A549 (cell line): Measurements from ENCODE around the gene PICK1. TPM values are rescaled to one million over a fixed set of nuclear protein-coding genes. Genes with fewer than 3 reads are reported as not detected.

Experiments
- ATAC-seq, 2 experiments: fragments of 200-7000 bp in 1 of 2; fragments of >200 bp in 1 of 2; cut with Nextera tagmentation in 1 of 2; cut with Tn5 transposase in 1 of 2; 3 replicates each; pipeline versions ENCODE4 v1.8.0 to v1.9.1; 2018 to 2020; ENCODE audit warnings: mild to moderate bottlenecking in 1 of 2, moderate library complexity in 1 of 2
- CTCF ChIA-PET: fragments of 300-600 bp; sonication (Branson Sonifier 250); formaldehyde crosslinking; extraction: SDS; loops from one replicate; lab custom pipeline; 2021; ENCODE audit warnings: antibody characterized with exemption, inconsistent platforms; lab: Yijun Ruan, JAX
- POLR2A ChIA-PET: fragments of 350-600 bp; formaldehyde crosslinking; extraction: SDS; loops from one replicate; lab custom pipeline; 2021; ENCODE audit warnings: antibody characterized with exemption, inconsistent platforms; lab: Yijun Ruan, JAX
- DNase-seq, 2 experiments: peaks; one replicate each; pipeline versions ENCODE4 v3.0.0 to v3.0.0-alpha.2; 2011 to 2016; ENCODE audit warnings: low read depth in 1 of 2, low spot score in 1 of 2
- FAIRE-seq: peaks from 2 replicates; lab custom pipeline; 2011; peaks lifted over from hg19 to GRCh38; lab: Jason Lieb, UNC
- H3K27ac ChIP-seq, 2 experiments: fragments of >200 bp; sonication (Bioruptor Twin); formaldehyde crosslinking; 3 replicates each; pipeline ENCODE4 v1.5.1; 2016 to 2017
- H3K4me1 ChIP-seq: fragments of >200 bp; sonication (Bioruptor Twin); formaldehyde crosslinking; 3 replicates; pipeline ENCODE4 v1.6.1; 2016
- H3K4me2 ChIP-seq: fragments of >200 bp; sonication (Bioruptor Twin); formaldehyde crosslinking; 3 replicates; pipeline ENCODE4 v1.6.1; 2016
- H3K4me3 ChIP-seq: fragments of >200 bp; sonication (Bioruptor Twin); formaldehyde crosslinking; 3 replicates; pipeline ENCODE4 v1.5.1; 2016
- H3K9me3 ChIP-seq: fragments of >200 bp; sonication (Bioruptor Twin); formaldehyde crosslinking; 3 replicates; pipeline ENCODE4 v1.6.1; 2016
- CHD2 ChIP-seq: fragments of 150-350 bp; IDR thresholded peaks from 2 replicates; pipeline ENCODE4 v1.6.1; 2014; ENCODE audit warnings: low read length; ENCODE audit not compliant: partially characterized antibody
- CHD4 ChIP-seq: fragments of 200-600 bp; sonication (generic); IDR thresholded peaks from 2 replicates; pipeline ENCODE4 v1.6.1; 2016; ENCODE audit warnings: antibody characterized with exemption, mild to moderate bottlenecking, borderline replicate concordance
- EHF ChIP-seq: fragments of 250-450 bp; sonication (Bioruptor Pico); IDR thresholded peaks from 2 replicates; pipeline ENCODE4 v1.5.0; 2020; ENCODE audit warnings: mild to moderate bottlenecking
- EP300 ChIP-seq, 2 experiments: fragments of >200 bp; sonication (Bioruptor Twin); formaldehyde crosslinking; IDR thresholded peaks; 2 replicates in 1 of 2; 3 replicates in 1 of 2; pipeline ENCODE4 v1.6.1; 2016 to 2017
- FOSB ChIP-seq: fragments of 250-450 bp; sonication (Bioruptor Pico); IDR thresholded peaks from 2 replicates; pipeline ENCODE4 v1.5.0; 2020; ENCODE audit warnings: mild to moderate bottlenecking, moderate library complexity
- FOSL2 ChIP-seq, 2 experiments: fragments of 450-650 bp in 1 of 2; fragments of >200 bp in 1 of 2; sonication (Bioruptor Twin) in 1 of 2; formaldehyde crosslinking; IDR thresholded peaks; 2 replicates each; pipeline versions ENCODE4 v1.5.0 to v1.6.1; 2016 to 2020; ENCODE audit warnings: mild to moderate bottlenecking in 1 of 2, moderate library complexity in 1 of 2
- HOXA7 ChIP-seq: fragments of 250-450 bp; sonication (Bioruptor Pico); IDR thresholded peaks from 2 replicates; pipeline ENCODE4 v1.5.0; 2020; ENCODE audit warnings: mild to moderate bottlenecking, moderate library complexity
- POLR2AphosphoS2 ChIP-seq: conservative IDR thresholded peaks from 2 replicates; pipeline ENCODE4 v1.6.1; 2012; ENCODE audit warnings: low read length, improper control_type of control experiment, inconsistent platforms
- RAD21 ChIP-seq, 2 experiments: fragments of >200 bp in 1 of 2; sonication (Bioruptor Twin) in 1 of 2; formaldehyde crosslinking in 1 of 2; IDR thresholded peaks in 1 of 2; conservative IDR thresholded peaks in 1 of 2; 2 replicates in 1 of 2; 3 replicates in 1 of 2; pipeline ENCODE4 v1.6.1; 2012 to 2018; ENCODE audit warnings: inconsistent platforms in 1 of 2
- RARB ChIP-seq: fragments of 250-450 bp; sonication (Bioruptor Pico); IDR thresholded peaks from 2 replicates; pipeline ENCODE4 v1.8.0; 2021; ENCODE audit warnings: mild to moderate bottlenecking, moderate library complexity
- RCOR1 ChIP-seq: fragments of 150-350 bp; IDR thresholded peaks from 2 replicates; pipeline ENCODE4 v1.6.1; 2014; ENCODE audit warnings: antibody characterized with exemption, low read length, low read depth
- TP53 ChIP-seq: fragments of 250-450 bp; sonication (Bioruptor Pico); IDR thresholded peaks from 2 replicates; pipeline ENCODE4 v1.5.0; 2021; ENCODE audit warnings: mild to moderate bottlenecking, moderate library complexity
- ZFP36 ChIP-seq: fragments of 450-650 bp; IDR thresholded peaks from 2 replicates; pipeline ENCODE4 v1.6.1; 2014; ENCODE audit warnings: borderline replicate concordance; ENCODE audit not compliant: partially characterized antibody
- ZNF302 ChIP-seq: fragments of 250-450 bp; sonication (Bioruptor Pico); IDR thresholded peaks from 2 replicates; pipeline ENCODE4 v1.9.0; 2021; ENCODE audit warnings: inconsistent platforms, mild to moderate bottlenecking, moderate library complexity
- WGBS: methylation state at CpG from one replicate; pipeline ENCODE4 v1.1.6; 2017; ENCODE audit errors: missing lambda C conversion rate; 5-methylcytosine and 5-hydroxymethylcytosine counted together
- polyA plus RNA-seq, 4 experiments: library from polyadenylated mRNA; depleted of rRNA in 3 of 4; stranded (reverse); fragments of >200 nt; fragmentation: RNase III in 1 of 4; extraction: RNeasy Plus Mini Kit Qiagen cat#74134 plus additional on column Dnase treatment in 1 of 4; gene quantifications; 2 replicates in 3 of 4; 3 replicates in 1 of 4; pipeline ENCODE4 v1.2.3, GENCODE V29; 2011 to 2017
- TF ChIP-seq, protein P1 (sequence below): IDR thresholded peaks from 2 replicates; pipeline ENCODE4 v1.6.1; 2012
- TF ChIP-seq, protein P2 (sequence below): fragments of 250-450 bp; sonication (Bioruptor Pico); IDR thresholded peaks from 2 replicates; pipeline ENCODE4 v1.5.0; 2021; ENCODE audit warnings: mild to moderate bottlenecking, moderate library complexity, borderline replicate concordance
- TF ChIP-seq, protein P3 (sequence below): fragments of 450-650 bp; IDR thresholded peaks from 2 replicates; pipeline ENCODE4 v1.6.1; 2014; ENCODE audit warnings: antibody characterized with exemption

Gene PICK1
- polyA plus RNA-seq, 2 of the 4 experiments (the other 2 are of a cell fraction), result 15.6 to 17.8 TPM

DNA sequence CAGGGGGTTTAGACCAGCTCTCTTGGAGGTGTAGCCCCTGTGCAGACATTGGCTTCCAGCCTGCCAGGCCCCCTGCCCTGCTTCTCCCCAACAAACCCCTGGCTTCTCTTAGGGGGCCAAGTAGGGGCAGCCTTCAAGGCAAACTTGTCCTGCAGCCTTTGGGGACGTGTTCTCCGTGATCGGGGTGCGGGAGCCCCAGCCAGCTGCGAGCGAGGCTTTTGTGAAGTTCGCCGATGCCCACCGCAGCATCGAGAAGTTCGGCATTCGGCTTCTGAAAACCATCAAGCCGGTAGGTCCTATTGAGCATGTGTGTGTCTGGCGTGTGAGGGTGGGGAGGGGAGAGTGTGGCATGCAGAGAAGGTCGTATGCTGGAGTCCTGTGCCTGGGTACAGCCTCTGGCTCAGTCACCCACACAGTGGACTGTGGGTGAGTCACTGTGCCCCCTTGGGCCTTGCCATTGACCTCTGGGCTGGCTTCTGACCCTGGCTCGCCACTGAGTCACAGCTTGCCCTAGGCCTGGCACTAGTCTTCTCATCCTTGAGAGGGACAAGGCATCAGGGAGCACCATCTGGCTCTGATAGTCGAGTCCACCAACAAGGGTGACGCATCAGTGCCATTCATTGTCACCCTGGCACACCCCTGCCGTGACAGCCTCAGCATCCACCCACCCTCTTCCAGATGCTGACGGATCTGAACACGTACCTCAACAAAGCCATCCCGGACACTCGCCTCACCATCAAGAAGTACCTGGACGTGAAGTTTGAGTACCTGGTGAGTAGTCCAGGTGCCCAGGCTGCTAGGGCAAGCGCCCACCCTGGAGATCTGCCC is 15.3 kb downstream of the PICK1 start:
- POLR2A ChIA-PET, result interaction anchor here (0.7 kb wide), 1 partner anchor 17 kb away, joined by 4 read pairs; no protein-coding TSS in a partner anchor
- DNase-seq (no peak), ATAC-seq (no peak), FAIRE-seq (no peak)
- CTCF ChIA-PET, result interaction anchor here (1.2 to 2.2 kb wide), 4 partner anchors 20 to 499 kb away, joined by 3 to 9 read pairs (median 4); no protein-coding TSS in a partner anchor
- WGBS, result 89% methylated on average over 7 of the region's 25 CpGs
- no peak for TF ChIP-seq RCOR1
- TF ChIP-seq EHF (CRISPR knock-in tag), result no peak
- TF ChIP-seq EP300 (IDR thresholded peaks at IDR 0.05), result no peak
- TF ChIP-seq, protein P1, sequence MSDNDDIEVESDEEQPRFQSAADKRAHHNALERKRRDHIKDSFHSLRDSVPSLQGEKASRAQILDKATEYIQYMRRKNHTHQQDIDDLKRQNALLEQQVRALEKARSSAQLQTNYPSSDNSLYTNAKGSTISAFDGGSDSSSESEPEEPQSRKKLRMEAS, result no peak
- TF ChIP-seq ZNF302 (CRISPR knock-in tag), result no peak
- no peak for TF ChIP-seq RAD21 (conservative IDR thresholded peaks at IDR 0.05 in 1 of 2, IDR thresholded peaks at IDR 0.05 in 1 of 2)
- no peak for TF ChIP-seq POLR2AphosphoS2
- no peak for TF ChIP-seq TP53
- TF ChIP-seq FOSL2 (IDR thresholded peaks at IDR 0.05), result no peak
- no peak for TF ChIP-seq FOSL2 (CRISPR knock-in tag; IDR thresholded peaks at IDR 0.05)
- no peak for TF ChIP-seq FOSB (CRISPR knock-in tag)
- TF ChIP-seq, protein P2, sequence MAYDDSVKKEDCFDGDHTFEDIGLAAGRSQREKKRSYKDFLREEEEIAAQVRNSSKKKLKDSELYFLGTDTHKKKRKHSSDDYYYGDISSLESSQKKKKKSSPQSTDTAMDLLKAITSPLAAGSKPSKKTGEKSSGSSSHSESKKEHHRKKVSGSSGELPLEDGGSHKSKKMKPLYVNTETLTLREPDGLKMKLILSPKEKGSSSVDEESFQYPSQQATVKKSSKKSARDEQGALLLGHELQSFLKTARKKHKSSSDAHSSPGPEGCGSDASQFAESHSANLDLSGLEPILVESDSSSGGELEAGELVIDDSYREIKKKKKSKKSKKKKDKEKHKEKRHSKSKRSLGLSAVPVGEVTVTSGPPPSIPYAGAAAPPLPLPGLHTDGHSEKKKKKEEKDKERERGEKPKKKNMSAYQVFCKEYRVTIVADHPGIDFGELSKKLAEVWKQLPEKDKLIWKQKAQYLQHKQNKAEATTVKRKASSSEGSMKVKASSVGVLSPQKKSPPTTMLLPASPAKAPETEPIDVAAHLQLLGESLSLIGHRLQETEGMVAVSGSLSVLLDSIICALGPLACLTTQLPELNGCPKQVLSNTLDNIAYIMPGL (CRISPR knock-in tag), result no peak
- no peak for TF ChIP-seq ZFP36
- TF ChIP-seq, protein P3, sequence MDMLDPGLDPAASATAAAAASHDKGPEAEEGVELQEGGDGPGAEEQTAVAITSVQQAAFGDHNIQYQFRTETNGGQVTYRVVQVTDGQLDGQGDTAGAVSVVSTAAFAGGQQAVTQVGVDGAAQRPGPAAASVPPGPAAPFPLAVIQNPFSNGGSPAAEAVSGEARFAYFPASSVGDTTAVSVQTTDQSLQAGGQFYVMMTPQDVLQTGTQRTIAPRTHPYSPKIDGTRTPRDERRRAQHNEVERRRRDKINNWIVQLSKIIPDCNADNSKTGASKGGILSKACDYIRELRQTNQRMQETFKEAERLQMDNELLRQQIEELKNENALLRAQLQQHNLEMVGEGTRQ, result no peak
- H3K9me3 ChIP-seq, result no peaks in the 10 kb centered on the region
- no peak overlapping the region for H3K27ac ChIP-seq
- H3K4me2 ChIP-seq, result no peak overlapping the region
- H3K4me1 ChIP-seq, result no peaks in the 10 kb centered on the region
- H3K4me3 ChIP-seq, result no peak overlapping the region

DNA sequence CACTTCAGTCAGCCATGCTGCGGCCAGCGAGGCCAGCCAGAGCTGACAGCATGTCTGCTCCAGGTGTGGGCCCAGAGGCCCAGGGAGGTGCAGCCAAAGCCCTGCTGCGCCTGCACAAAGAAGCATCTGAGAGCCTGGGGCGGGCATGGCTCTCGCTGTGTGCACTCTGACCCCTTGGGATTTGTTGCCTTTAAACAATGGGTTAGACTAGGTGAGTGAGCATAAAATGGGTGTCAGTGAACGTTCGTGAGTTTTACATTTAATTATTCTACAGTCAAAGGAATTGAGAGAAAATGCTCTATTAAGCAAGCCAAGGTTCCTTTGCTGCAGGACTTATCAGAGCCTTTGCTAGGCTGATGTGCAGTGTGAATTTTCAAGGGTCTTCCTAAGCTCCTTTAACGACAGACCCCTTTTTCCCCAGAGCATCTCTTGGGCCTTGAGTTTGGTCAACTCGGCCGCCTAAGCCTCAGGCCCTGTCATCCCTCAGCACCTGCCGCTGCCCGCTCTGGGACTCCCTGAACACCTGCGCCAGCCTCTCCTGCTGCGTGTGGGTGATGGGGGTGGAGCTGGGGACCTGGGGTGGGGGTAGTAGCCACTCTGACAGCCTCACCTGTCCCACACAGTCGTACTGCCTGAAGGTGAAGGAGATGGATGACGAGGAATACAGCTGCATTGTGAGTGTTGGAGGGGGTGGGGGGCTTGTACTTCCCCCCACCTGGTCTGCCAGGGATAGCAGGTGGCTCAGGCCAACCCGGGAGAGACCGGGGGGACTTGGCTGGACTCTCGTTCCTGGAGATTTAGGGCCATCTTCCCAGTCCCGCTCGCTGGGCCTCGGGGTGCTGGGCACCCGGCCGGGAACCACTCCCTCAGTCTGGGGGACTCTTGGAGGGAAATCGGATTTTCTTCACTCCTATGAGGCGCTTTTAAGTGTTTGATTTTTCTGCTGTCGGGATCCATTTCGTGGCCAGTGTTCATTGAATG is 16.2 kb downstream of the PICK1 start:
- no peak for ATAC-seq
- Histone ChIP-seq H3K4me1 (no peaks in the 10 kb centered on the region), H3K4me3 (no peak overlapping the region), H3K4me2 (no peak overlapping the region), H3K27ac (no peak overlapping the region), H3K9me3 (no peaks in the 10 kb centered on the region)
- 91% methylated on average over 19 of the region's 28 CpGs for WGBS
- ChIA-PET POLR2A (no interaction called here), CTCF (interaction anchor here (0.5 to 2.2 kb wide), 3 partner anchors 21 to 254 kb away, joined by 3 to 9 read pairs (median 4); no protein-coding TSS in a partner anchor)
- no peak for DNase-seq
- no peak for TF ChIP-seq CHD2
- no peak for TF ChIP-seq HOXA7 (CRISPR knock-in tag)
- TF ChIP-seq CHD4, result no peak
- no peak for TF ChIP-seq RARB (CRISPR knock-in tag)
- no peak for FAIRE-seq
